Measurements from ENCODE around the gene SP140L. TPM values are rescaled to one million over a fixed set of nuclear protein-coding genes. Genes with fewer than 3 reads are reported as not detected.
"Not testable (repeated sequence)": the region's sequence is repeated elsewhere in the genome, so short reads cannot be mapped to it uniquely, and the experiment has no call there.

The SP140L gene
- total RNA-seq, 4 donors from 2014 or later = 22.1 to 53.6 (median 35.7) TPM

- no peaks in the 10 kb centered on the region for H3K27me3 ChIP-seq
- H3K4me3 ChIP-seq = no peak overlapping the region
- H3K27ac ChIP-seq = peak overlapping the region in 1 of 4 donors; percentile 30
- H3K36me3 ChIP-seq = peaks cover 0 to 5% (median 0%) of the 10 kb centered on the region in 3 donors
- DNase-seq = no peak
- no peak for TF ChIP-seq POLR2A (IDR thresholded peaks at IDR 0.05)
- H3K4me1 ChIP-seq = no peaks in the 10 kb centered on the region
- no peaks in the 10 kb centered on the region for H3K9me3 ChIP-seq
Measured at GRCh38 chr2:230335864-230336506, 9.0 kb downstream of the SP140L start.

- not testable (repeated sequence) for H3K4me1 ChIP-seq, H3K27me3 ChIP-seq, H3K27ac ChIP-seq, H3K4me3 ChIP-seq, DNase-seq, H3K36me3 ChIP-seq, H3K9me3 ChIP-seq
Measured at GRCh38 chr2:230341936-230342528, 15.0 kb downstream of the SP140L start.

GRCh38 chr2:230343041-230343624, 16.1 kb downstream of the SP140L start:
- not testable (repeated sequence) for H3K27ac ChIP-seq, DNase-seq, H3K4me1 ChIP-seq, H3K27me3 ChIP-seq, H3K4me3 ChIP-seq, H3K9me3 ChIP-seq
- H3K36me3 ChIP-seq = peaks cover 0 to 11% (median 0%) of the 10 kb centered on the region in 3 donors

GRCh38 chr2:230343747-230344146, 16.8 kb downstream of the SP140L start:
- DNase-seq = no peak
- Histone ChIP-seq H3K36me3 (peaks cover 0 to 11% (median 0%) of the 10 kb centered on the region in 3 donors), H3K4me1 (peaks cover 0 to 2% (median 0%) of the 10 kb centered on the region in 4 donors), H3K27ac (no peak overlapping the region), H3K9me3 (no peaks in the 10 kb centered on the region), H3K4me3 (no peak overlapping the region), H3K27me3 (no peaks in the 10 kb centered on the region)
- no peak for TF ChIP-seq POLR2A (IDR thresholded peaks at IDR 0.05)
- no peak for TF ChIP-seq CTCF (IDR thresholded peaks at IDR 0.05)

- no peak overlapping the region for H3K27ac ChIP-seq
- H3K4me3 ChIP-seq = no peak overlapping the region
- DNase-seq = no peak
- peaks cover 0 to 2% (median 0%) of the 10 kb centered on the region in 4 donors for H3K4me1 ChIP-seq
- H3K27me3 ChIP-seq = no peaks in the 10 kb centered on the region
- TF ChIP-seq POLR2A (IDR thresholded peaks at IDR 0.05) = no peak
- no peak for TF ChIP-seq CTCF (IDR thresholded peaks at IDR 0.05)
- peaks cover 0 to 11% (median 0%) of the 10 kb centered on the region in 3 donors for H3K36me3 ChIP-seq
- no peaks in the 10 kb centered on the region for H3K9me3 ChIP-seq
Measured at GRCh38 chr2:230346465-230346864, 19.5 kb downstream of the SP140L start.

GRCh38 chr2:230346921-230347533, 20.0 kb downstream of the SP140L start:
- DNase-seq = no peak
- no peaks in the 10 kb centered on the region for H3K27me3 ChIP-seq
- H3K4me3 ChIP-seq = no peak overlapping the region
- peak overlapping the region in 1 of 4 donors; percentile 50 for H3K27ac ChIP-seq
- peaks cover 0 to 7% (median 0%) of the 10 kb centered on the region in 3 donors for H3K36me3 ChIP-seq
- H3K4me1 ChIP-seq = peaks cover 0 to 2% (median 0%) of the 10 kb centered on the region in 4 donors
- TF ChIP-seq CTCF (IDR thresholded peaks at IDR 0.05) = no peak
- no peak for TF ChIP-seq POLR2A (IDR thresholded peaks at IDR 0.05)
- no peaks in the 10 kb centered on the region for H3K9me3 ChIP-seq
